Psoas muscle (tissue), 8 donors: ENCODE data around the gene IL17F. TPM values are rescaled to one million over a fixed set of nuclear protein-coding genes. Genes with fewer than 3 reads are reported as not detected.

Experiments
- ATAC-seq, 4 donors: fragments of 200-7000 bp; cut with Tn5 transposase; one replicate each; pipeline ENCODE4 v1.9.1; 2020; ENCODE audit warnings: moderate library complexity in 3 of 4, mild to moderate bottlenecking in 2 of 4
- DNase-seq, 2 donors: peaks; one replicate each; pipeline ENCODE4 v3.0.0-alpha.2; 2020
- H3K27ac ChIP-seq: fragments of 200-600 bp; one replicate; pipeline ENCODE4 v1.8.0; 2022
- H3K27me3 ChIP-seq, 3 donors: fragments of 200-600 bp in 1 of 3; one replicate each; pipeline versions ENCODE4 v1.6.1 to v1.8.0; 2013 to 2022; ENCODE audit warnings: low read length in 2 of 3, mild to moderate bottlenecking in 2 of 3, moderate library complexity in 1 of 3; ENCODE audit not compliant: insufficient read depth in 3 of 3
- H3K36me3 ChIP-seq, 2 donors: fragments of 200-600 bp in 1 of 2; one replicate each; pipeline versions ENCODE4 v1.6.1 to v1.8.0; 2013 to 2022; ENCODE audit warnings: low read depth in 1 of 2, mild to moderate bottlenecking in 1 of 2, moderate library complexity in 1 of 2; ENCODE audit not compliant: insufficient read depth in 1 of 2
- H3K4me1 ChIP-seq: fragments of 200-600 bp; one replicate; pipeline ENCODE4 v1.8.0; 2022
- H3K4me3 ChIP-seq: fragments of 200-600 bp; one replicate; pipeline ENCODE4 v1.8.0; 2022; ENCODE audit warnings: mild to moderate bottlenecking
- H3K9me3 ChIP-seq: fragments of 200-600 bp; one replicate; pipeline ENCODE4 v1.8.0; 2022
- CTCF ChIP-seq: fragments of 200-600 bp; IDR thresholded peaks from one replicate; pipeline ENCODE4 v1.8.0; 2022; ENCODE audit warnings: antibody characterized with exemption
- WGBS, 3 donors: extraction: QIAGEN DNeasy Blood & Tissue Kit; methylation state at CpG; one replicate each; pipeline versions ENCODE4 v1.1.6 to v1.1.7; 2013; 5-methylcytosine and 5-hydroxymethylcytosine counted together
- intact Hi-C, 2 donors: fragments of 100-400 bp; cut with DNase I; formaldehyde crosslinking; loops; one replicate each; pipeline versions ENCODE4 v1.11.0 to v1.14.2; 2022
- polyA plus RNA-seq, 3 donors: library from polyadenylated mRNA; stranded (reverse); fragments of 200-250 nt; gene quantifications; one replicate each; pipeline ENCODE4 v1.2.3, GENCODE V29; 2013
- total RNA-seq, 4 donors: library from RNA; stranded (reverse); fragmentation: NEBNext Ultra II Directional in 2 of 4; extraction: Animal tissue kit (Norgen Biotek cat#: 25700) in 2 of 4; gene quantifications; one replicate each; pipeline versions ENCODE4 v1.2.1 to v1.2.4, GENCODE V29; 2021 to 2023
- donor health status: healthy with polysubstance abuse.
- donor health status: DM: no; HTN: no; CAD: no; lungs with moderate emphysema.
- donor health status: Bipolar disorder and iron deficiency.
- donor health status: healthy.
- donor health status: DM: yes; HTN: yes; CAD: no.
- donor health status: DM: no; HTN: no; CAD: no.
- donor health status: DM: no; HTN: no; CAD: no.
- donor health status: DM: yes; HTN: yes; CAD: no.

Gene IL17F
- total and polyA plus RNA-seq, 7 donors = not detected

- H3K9me3 ChIP-seq = no peaks in the 10 kb centered on the region
- H3K4me3 ChIP-seq = no peak overlapping the region
- no peak for DNase-seq
- H3K4me1 ChIP-seq = no peaks in the 10 kb centered on the region
- H3K27me3 ChIP-seq = no peaks in the 10 kb centered on the region
- WGBS, 3 donors = 87 to 90% (median 88%) methylated on average over 8 of the region's 8 CpGs
- no peak for ATAC-seq
- no peaks in the 10 kb centered on the region for H3K36me3 ChIP-seq
- H3K27ac ChIP-seq = no peak overlapping the region
- intact Hi-C loops = loop anchor here in 1 of 2 donors (5.0 kb wide), 1 partner anchor 144 kb away; the partner anchor contains the start of gene PKHD1
- no peak for TF ChIP-seq CTCF
Measured at GRCh38 chr6:52231406-52232127, 12.7 kb downstream of the IL17F start.

GRCh38 chr6:52230685-52231084 lies 13.6 kb downstream of the IL17F start:
- Histone ChIP-seq H3K9me3 (no peaks in the 10 kb centered on the region), H3K27ac (no peak overlapping the region), H3K4me1 (no peaks in the 10 kb centered on the region), H3K36me3 (no peaks in the 10 kb centered on the region), H3K27me3 (no peaks in the 10 kb centered on the region), H3K4me3 (no peak overlapping the region)
- 63 to 79% (median 71%) methylated on average over 1 of the region's 1 CpG for WGBS, 3 donors
- intact Hi-C loops = loop anchor here in 1 of 2 donors (5.0 kb wide), 1 partner anchor 143 kb away; the partner anchor contains the start of gene PKHD1
- ATAC-seq (no peak), DNase-seq (no peak)
- TF ChIP-seq CTCF = no peak

- intact Hi-C loops = no loop called here
- 80 to 89% (median 86%) methylated on average over 1 of the region's 1 CpG for WGBS, 3 donors
- TF ChIP-seq CTCF = no peak
Measured at GRCh38 chr6:52227495-52227894, 16.8 kb downstream of the IL17F start.

GRCh38 chr6:52221302-52221701 lies 23.0 kb downstream of the IL17F start:
- ATAC-seq (no peak), DNase-seq (no peak)
- H3K27ac ChIP-seq = no peak overlapping the region
- no peaks in the 10 kb centered on the region for H3K9me3 ChIP-seq
- H3K4me3 ChIP-seq = no peak overlapping the region
- 45 to 65% (median 63%) methylated on average over 3 of the region's 3 CpGs for WGBS, 3 donors
- intact Hi-C loops = no loop called here
- H3K4me1 ChIP-seq = no peaks in the 10 kb centered on the region
- TF ChIP-seq CTCF = no peak
- H3K27me3 ChIP-seq = peaks cover 0 to 4% (median 1%) of the 10 kb centered on the region in 3 donors
- H3K36me3 ChIP-seq = no peaks in the 10 kb centered on the region

More at GRCh38 chr6:52227495-52227894, 16.8 kb downstream of the IL17F start:
- no peak overlapping the region for H3K27ac ChIP-seq
- H3K9me3 ChIP-seq = no peaks in the 10 kb centered on the region
- peaks cover 0 to 4% (median 0%) of the 10 kb centered on the region in 3 donors for H3K27me3 ChIP-seq
- no peak overlapping the region for H3K4me3 ChIP-seq
- no peaks in the 10 kb centered on the region for H3K36me3 ChIP-seq
- H3K4me1 ChIP-seq = no peaks in the 10 kb centered on the region
- DNase-seq = no peak
- no peak for ATAC-seq
